ENCODE data around the gene BBS1.

GRCh38 chr11:66524304-66525040 lies 14.0 kb downstream of the BBS1 start:
- TF ChIP-seq CTCF (conservative IDR thresholded peaks at IDR 0.05; ENCODE audit: low read length), result no peak
- no peak for TF ChIP-seq EZH2phosphoT487 (IDR thresholded peaks at IDR 0.05; ENCODE audit: borderline replicate concordance, low read depth, low read length)
